HUES6 (cell line): Measurements from ENCODE around the gene ARL10.
"Not testable (repeated sequence)": the region's sequence is repeated elsewhere in the genome, so short reads cannot be mapped to it uniquely, and the experiment has no call there.

ENCODE experiments used
- H3K27ac ChIP-seq: 2 replicates; pipeline ENCODE4 v1.7.0; 2013; ENCODE audit warnings: low read depth, mild to moderate bottlenecking, low read length, inconsistent platforms
- H3K27me3 ChIP-seq: 2 replicates; pipeline ENCODE4 v1.6.1; 2013; ENCODE audit warnings: low read length; ENCODE audit not compliant: control insufficient read depth, insufficient read depth
- H3K36me3 ChIP-seq: 2 replicates; pipeline ENCODE4 v1.6.1; 2013; ENCODE audit warnings: low read length; ENCODE audit not compliant: control insufficient read depth, insufficient read depth
- H3K4me1 ChIP-seq: 2 replicates; pipeline ENCODE4 v1.6.1; 2013; ENCODE audit warnings: low read length; ENCODE audit not compliant: control insufficient read depth, insufficient read depth
- H3K4me3 ChIP-seq: 2 replicates; pipeline ENCODE4 v1.5.1; 2013; ENCODE audit warnings: low read depth, low read length
- H3K9ac ChIP-seq: one replicate; pipeline ENCODE4 v1.6.1; 2013; ENCODE audit warnings: mild to moderate bottlenecking, low read length
- H3K9me3 ChIP-seq: 2 replicates; pipeline ENCODE4 v1.6.1; 2013; ENCODE audit warnings: low read depth, low read length; ENCODE audit not compliant: control insufficient read depth, insufficient read depth

Gene ARL10

DNA sequence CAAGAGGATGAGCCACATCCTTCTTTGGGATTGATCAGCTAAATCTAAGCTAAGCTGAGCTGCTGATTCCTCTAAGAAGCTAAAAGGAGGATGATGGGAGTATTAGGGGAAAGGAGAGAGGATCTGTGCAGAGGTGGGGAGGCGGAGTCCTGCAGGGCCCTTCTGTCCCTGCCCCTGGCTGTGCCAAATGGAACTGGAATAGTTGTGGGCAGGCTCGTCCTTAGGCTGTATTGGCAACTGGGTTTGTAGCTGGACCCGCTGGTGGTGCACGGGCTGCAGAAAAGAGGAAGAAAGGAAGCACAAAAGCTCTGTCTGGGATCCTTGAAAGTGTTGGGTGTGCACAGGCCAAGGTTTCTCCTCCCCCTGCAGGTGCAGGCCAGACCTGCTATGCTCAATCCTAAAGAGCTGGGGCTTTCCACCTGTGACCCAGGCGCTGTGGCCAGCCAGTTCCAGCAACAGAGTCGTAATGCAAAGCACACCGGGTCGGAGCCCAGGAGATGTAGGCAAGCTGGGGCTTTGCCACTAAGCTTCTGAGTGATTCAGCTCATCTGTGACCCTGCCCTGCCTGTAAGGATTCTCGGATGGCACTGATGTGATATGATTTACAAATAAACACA, 41.3 kb downstream of the ARL10 start:
- no peaks in the 10 kb centered on the region for H3K36me3 ChIP-seq
- H3K9ac ChIP-seq = no peak overlapping the region
- H3K4me1 ChIP-seq = no peaks in the 10 kb centered on the region

DNA sequence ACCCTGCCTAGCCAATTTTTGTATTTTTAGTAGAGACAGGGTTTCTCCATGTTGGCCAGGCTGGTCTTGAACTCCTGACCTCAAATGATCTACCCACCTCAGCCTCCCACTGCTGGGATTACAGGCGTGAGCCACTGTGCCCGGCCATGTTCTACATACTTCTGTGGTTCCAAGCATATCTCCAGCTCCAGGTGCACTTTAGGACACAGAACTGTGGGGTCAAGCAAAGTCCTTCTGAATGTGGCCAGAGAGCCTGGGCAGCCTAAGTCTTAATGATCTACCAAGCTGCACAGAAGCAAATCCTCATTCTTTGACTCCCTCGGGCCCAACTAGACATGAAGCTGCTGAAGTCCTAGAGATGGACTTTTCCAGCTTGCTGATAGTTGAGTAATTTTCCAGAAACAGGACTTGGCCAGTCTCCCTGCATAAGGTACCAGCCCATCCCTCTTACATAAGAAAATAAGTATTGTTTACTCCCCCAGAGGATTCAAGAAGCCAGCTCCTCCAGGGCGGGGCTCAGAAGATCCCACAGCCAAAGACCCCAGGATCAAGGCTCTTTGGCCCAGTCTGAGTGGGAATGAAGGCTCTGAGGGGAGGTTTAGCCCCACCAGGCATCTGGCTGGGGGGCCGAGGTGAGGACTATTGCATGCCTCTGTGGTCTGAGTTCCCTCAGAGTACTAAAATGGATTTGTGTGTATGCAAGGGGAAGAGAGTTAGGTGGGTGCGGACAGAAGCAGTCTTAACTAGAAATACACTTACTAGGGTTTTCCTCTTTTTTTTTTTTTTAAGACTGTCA, 42.4 kb downstream of the ARL10 start:
- no peaks in the 10 kb centered on the region for H3K4me1 ChIP-seq
- no peaks in the 10 kb centered on the region for H3K36me3 ChIP-seq
- no peak overlapping the region for H3K27ac ChIP-seq

More for the DNA sequence above, 41.3 kb downstream of the ARL10 start:
- Histone ChIP-seq H3K27ac (no peak overlapping the region), H3K4me3 (no peak overlapping the region), H3K9me3 (no peaks in the 10 kb centered on the region), H3K27me3 (no peaks in the 10 kb centered on the region)

DNA sequence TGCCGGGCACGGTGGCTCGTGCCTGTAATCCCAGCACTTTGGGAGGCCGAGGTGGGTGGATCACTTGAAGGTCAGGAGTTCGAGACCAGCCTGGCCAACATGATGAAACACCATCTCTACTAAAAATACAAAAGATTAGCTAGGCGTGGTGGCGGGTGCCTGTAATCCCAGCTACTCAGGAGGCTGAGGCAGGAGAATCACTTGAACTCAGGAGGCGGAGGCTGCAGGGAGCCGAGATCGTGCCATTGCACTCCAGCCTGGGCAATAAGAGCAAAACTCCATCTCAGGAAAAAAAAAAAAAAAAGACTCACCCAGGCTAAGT, 42.9 kb downstream of the ARL10 start:
- H3K27me3 ChIP-seq, H3K9ac ChIP-seq, H3K4me3 ChIP-seq, H3K36me3 ChIP-seq, H3K4me1 ChIP-seq, H3K9me3 ChIP-seq, H3K27ac ChIP-seq: not testable (repeated sequence)

More for the DNA sequence above, 42.4 kb downstream of the ARL10 start:
- no peak overlapping the region for H3K9ac ChIP-seq
- H3K27me3 ChIP-seq = no peaks in the 10 kb centered on the region
- no peaks in the 10 kb centered on the region for H3K9me3 ChIP-seq
- H3K4me3 ChIP-seq = no peak overlapping the region

- no peak overlapping the region for H3K4me3 ChIP-seq
- no peak overlapping the region for H3K9ac ChIP-seq
- H3K36me3 ChIP-seq = no peaks in the 10 kb centered on the region
- no peak overlapping the region for H3K27ac ChIP-seq
- no peaks in the 10 kb centered on the region for H3K9me3 ChIP-seq
- no peaks in the 10 kb centered on the region for H3K27me3 ChIP-seq
- H3K4me1 ChIP-seq = no peaks in the 10 kb centered on the region
Measured at GRCh38 chr5:176408590-176408989, 43.3 kb downstream of the ARL10 start.

DNA sequence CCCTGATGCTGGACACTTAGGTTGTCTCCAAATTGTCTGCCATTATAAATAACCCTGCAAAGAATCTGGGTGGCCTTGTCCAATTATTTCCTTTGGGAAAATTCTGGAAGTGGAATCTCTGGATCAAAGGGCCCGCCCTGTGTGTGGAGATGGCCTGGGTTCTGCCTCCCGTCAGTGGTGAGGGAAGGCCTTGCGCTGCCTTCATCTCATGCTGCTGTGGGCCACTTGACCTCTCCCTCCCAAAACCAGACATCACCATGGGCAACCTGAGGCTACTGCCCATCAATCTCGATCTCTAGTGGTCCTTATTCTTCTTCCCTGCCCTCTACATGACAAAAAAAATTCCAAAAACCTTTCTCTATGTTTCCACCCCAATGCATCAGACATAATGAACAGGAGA, 44.5 kb downstream of the ARL10 start:
- H3K9me3 ChIP-seq = no peaks in the 10 kb centered on the region
- H3K27me3 ChIP-seq = no peaks in the 10 kb centered on the region
- no peaks in the 10 kb centered on the region for H3K36me3 ChIP-seq
- H3K27ac ChIP-seq = no peak overlapping the region
- no peak overlapping the region for H3K4me3 ChIP-seq
- H3K4me1 ChIP-seq = no peaks in the 10 kb centered on the region
- H3K9ac ChIP-seq = no peak overlapping the region

- no peak overlapping the region for H3K4me3 ChIP-seq
- no peaks in the 10 kb centered on the region for H3K27me3 ChIP-seq
- H3K9ac ChIP-seq = no peak overlapping the region
- no peaks in the 10 kb centered on the region for H3K9me3 ChIP-seq
- H3K4me1 ChIP-seq = no peaks in the 10 kb centered on the region
- H3K36me3 ChIP-seq = no peaks in the 10 kb centered on the region
- no peak overlapping the region for H3K27ac ChIP-seq
Measured at GRCh38 chr5:176410486-176411180, 45.3 kb downstream of the ARL10 start.

GRCh38 chr5:176412517-176413254, 47.4 kb downstream of the ARL10 start:
- H3K9ac ChIP-seq = no peak overlapping the region
- no peaks in the 10 kb centered on the region for H3K4me1 ChIP-seq
- peaks cover 6% of the 10 kb centered on the region; the same call in 1 of the 2 replicates for H3K27me3 ChIP-seq
- no peaks in the 10 kb centered on the region for H3K9me3 ChIP-seq
- no peaks in the 10 kb centered on the region for H3K36me3 ChIP-seq
- H3K27ac ChIP-seq = no peak overlapping the region
- H3K4me3 ChIP-seq = no peak overlapping the region

- no peak overlapping the region for H3K27ac ChIP-seq
- no peaks in the 10 kb centered on the region for H3K9me3 ChIP-seq
- no peak overlapping the region for H3K4me3 ChIP-seq
- H3K4me1 ChIP-seq = no peaks in the 10 kb centered on the region
- H3K27me3 ChIP-seq = peaks cover 6% of the 10 kb centered on the region; the same call in 1 of the 2 replicates
- no peak overlapping the region for H3K9ac ChIP-seq
- no peaks in the 10 kb centered on the region for H3K36me3 ChIP-seq
Measured at GRCh38 chr5:176413255-176413565, 47.9 kb downstream of the ARL10 start.

- peaks cover 6% of the 10 kb centered on the region; the same call in 1 of the 2 replicates for H3K27me3 ChIP-seq
- H3K27ac ChIP-seq = no peak overlapping the region
- H3K9me3 ChIP-seq = no peaks in the 10 kb centered on the region
- H3K9ac ChIP-seq = no peak overlapping the region
- H3K4me1 ChIP-seq = no peaks in the 10 kb centered on the region
- no peak overlapping the region for H3K4me3 ChIP-seq
- no peaks in the 10 kb centered on the region for H3K36me3 ChIP-seq
Measured at GRCh38 chr5:176413709-176414191, 48.5 kb downstream of the ARL10 start.

- H3K36me3 ChIP-seq = no peaks in the 10 kb centered on the region
- no peaks in the 10 kb centered on the region for H3K4me1 ChIP-seq
- H3K27me3 ChIP-seq = peaks cover 6% of the 10 kb centered on the region; the same call in 1 of the 2 replicates
- H3K4me3 ChIP-seq = no peak overlapping the region
- H3K9me3 ChIP-seq = peaks cover 2% of the 10 kb centered on the region; the same call in 1 of the 2 replicates
- no peak overlapping the region for H3K9ac ChIP-seq
- no peak overlapping the region for H3K27ac ChIP-seq
Measured at GRCh38 chr5:176414704-176415103, 49.4 kb downstream of the ARL10 start.
